Right ventricle myocardium inferior (tissue), 1 donor: ENCODE measurements around the gene IL1R2. TPM values are rescaled to one million over a fixed set of nuclear protein-coding genes. Genes with fewer than 3 reads are reported as not detected.

Experiments used
- ATAC-seq: fragments of 200-7000 bp; cut with Tn5 transposase; one replicate; pipeline ENCODE4 v1.9.1; 2020; ENCODE audit warnings: mild to moderate bottlenecking, moderate library complexity
- DNase-seq: peaks from one replicate; pipeline ENCODE4 v3.0.0; 2021; ENCODE audit errors: missing footprints
- intact Hi-C: fragments of 100-400 bp; cut with DNase I; formaldehyde crosslinking; loops from one replicate; pipeline ENCODE4 v1.11.0; 2022
- total RNA-seq: library from RNA; stranded (reverse); fragmentation: NEBNext Ultra II Directional; extraction: Animal tissue kit (Norgen Biotek cat#: 25700); gene quantifications from one replicate; pipeline ENCODE4 v1.2.1, GENCODE V29; 2021
- donor health status: DM: no; HTN: yes; CAD: no; lungs with severe emphysema.

The IL1R2 gene
- total RNA-seq, 1 donor from 2014 or later: 1.3 TPM

DNA sequence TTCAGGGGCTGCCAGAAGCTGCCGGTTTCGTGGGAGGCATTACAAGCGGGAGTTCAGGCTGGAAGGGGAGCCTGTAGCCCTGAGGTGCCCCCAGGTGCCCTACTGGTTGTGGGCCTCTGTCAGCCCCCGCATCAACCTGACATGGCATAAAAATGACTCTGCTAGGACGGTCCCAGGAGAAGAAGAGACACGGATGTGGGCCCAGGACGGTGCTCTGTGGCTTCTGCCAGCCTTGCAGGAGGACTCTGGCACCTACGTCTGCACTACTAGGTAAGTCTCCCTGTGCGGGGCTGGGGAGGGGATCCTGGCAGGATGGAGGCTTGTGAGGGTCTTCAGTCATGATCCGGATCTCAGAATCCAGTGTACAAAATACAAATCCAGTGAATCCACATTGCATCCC is 17.8 kb downstream of the IL1R2 start:
- no peak for DNase-seq
- intact Hi-C loops: no loop called here
- ATAC-seq: no peak

DNA sequence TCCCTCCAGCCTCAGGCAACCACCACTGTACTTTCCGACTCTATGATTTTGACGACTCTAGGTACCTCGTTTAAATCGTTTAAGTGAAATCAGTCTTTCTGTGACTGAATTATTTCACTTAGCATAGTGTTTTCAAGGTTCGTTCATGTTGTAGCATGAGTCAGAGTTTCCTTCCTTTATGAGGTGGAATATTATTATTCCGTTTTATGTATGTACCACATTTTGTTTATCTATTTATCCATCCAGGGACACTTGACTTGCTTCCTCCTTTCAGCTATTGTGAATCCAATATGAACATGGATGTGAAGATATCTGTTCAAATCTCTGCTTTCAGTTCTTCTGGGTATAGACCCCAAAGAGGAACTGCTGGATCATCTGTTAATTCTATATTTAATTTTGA is 19.1 kb downstream of the IL1R2 start:
- intact Hi-C loops: loop anchor here (10.0 kb wide), 2 partner anchors 126 to 344 kb away; partner anchors contain the start of gene IL18R1
- peak; percentile 48 for ATAC-seq
- DNase-seq: no peak

DNA sequence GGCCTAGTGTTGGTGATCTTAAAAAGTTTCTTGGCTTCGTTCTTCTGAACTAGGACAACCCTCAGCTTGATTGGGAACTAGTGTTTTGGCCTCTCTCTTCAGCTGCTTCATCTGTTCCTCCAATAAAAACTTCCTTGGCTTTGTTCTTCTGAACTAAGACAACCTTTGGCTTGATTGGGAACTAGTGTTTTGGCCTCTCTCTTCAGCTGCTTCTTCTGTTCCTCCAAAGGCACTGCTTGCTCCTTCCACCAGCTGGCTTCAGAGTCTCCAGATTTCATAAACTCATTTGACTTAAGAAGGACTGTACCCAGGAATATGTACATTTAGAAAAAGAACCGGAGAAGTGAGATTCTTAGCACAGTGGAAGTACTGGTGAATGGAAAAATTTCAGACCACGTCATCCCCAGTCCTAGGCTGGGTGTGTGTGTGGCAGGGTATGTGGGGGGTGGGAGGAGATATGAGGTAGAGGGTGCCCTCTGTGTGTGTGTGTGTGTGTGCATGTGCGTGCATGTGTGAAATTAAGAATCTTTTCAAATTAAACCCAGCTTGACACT is 20.4 kb downstream of the IL1R2 start:
- ATAC-seq (peak; percentile 59), DNase-seq (no peak)
- intact Hi-C loops: loop anchor here (10.0 kb wide), 2 partner anchors 127 to 343 kb away; partner anchors contain the start of gene IL18R1

DNA sequence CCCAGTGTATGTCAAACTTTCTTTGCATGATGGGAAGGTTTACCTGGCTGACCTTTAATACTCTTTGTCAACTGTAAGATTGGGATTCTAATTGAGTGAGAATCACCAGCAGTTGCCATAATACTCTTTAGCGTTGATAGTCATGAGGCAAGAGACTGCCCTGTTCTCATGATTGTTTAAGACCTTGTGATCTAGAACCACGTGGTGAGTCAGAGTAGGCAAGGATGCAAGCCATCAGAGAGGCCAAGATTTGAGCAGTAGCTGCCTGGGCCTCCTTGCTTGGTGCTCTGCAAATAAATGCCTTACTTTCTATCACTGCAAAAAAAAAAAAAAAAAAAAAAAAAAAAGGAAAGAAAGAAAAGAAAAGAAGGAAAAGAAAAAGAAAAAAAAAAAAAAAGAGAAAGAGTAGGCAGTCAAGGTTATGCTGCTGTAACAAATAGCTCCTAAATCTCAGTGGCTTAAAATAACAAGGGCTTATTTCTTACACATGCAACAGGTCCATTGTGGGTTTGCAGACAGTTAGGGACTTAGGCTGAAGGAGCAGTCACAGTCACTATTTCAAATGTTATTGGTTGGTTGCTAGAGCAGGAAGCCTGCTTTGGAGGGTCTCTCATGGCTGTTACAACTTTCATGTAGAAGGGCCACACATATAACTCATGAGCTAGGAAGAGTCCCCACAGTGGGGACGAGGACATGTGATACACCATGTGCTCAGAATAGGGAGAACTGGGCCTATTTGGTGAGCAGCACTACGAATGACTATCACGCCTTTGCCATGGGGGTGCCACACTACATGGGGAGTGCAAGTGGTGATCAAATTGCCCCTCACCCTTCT is 21.7 kb downstream of the IL1R2 start:
- ATAC-seq: no peak
- DNase-seq: no peak
- intact Hi-C loops: loop anchor here (10.0 kb wide), 2 partner anchors 129 to 341 kb away; partner anchors contain the start of gene IL18R1

DNA sequence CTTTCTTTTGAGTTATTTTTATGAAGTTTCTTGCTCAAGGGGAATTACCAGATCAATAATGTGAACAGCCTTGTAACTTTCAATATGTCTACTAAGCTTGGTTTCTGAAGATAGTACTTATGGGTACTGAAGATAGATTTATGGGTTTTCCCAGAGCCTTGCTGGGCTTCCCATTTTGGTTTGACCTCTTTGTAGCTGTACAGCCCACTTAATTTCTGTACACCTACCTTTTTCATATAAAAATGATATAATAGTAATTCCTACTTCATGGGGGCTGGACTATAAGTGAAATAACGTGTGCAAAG is 22.2 kb downstream of the IL1R2 start:
- DNase-seq (no peak), ATAC-seq (no peak)
- intact Hi-C loops: loop anchor here (10.0 kb wide), 2 partner anchors 129 to 341 kb away; partner anchors contain the start of gene IL18R1

DNA sequence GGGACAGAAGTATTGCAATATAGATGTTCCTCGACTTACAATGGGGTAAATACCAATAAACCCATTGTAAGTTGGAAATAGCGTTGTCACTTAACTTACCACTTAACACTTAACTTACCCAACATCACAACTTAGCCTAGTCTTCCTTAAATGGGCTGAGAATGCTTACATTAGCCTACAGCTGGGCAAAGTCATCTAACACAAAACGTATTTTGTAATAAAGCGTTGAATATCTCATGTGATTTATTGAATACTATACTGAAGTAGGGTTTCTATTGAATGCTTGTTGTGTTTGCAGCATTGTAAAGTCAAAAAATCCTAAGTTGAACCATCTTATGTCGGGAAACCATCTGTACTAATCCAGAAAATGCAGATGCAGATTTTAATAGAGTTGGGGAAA is 23.6 kb downstream of the IL1R2 start:
- no peak for DNase-seq
- ATAC-seq: no peak
- intact Hi-C loops: loop anchor here (10.0 kb wide), 2 partner anchors 131 to 339 kb away; partner anchors contain the start of gene IL18R1

DNA sequence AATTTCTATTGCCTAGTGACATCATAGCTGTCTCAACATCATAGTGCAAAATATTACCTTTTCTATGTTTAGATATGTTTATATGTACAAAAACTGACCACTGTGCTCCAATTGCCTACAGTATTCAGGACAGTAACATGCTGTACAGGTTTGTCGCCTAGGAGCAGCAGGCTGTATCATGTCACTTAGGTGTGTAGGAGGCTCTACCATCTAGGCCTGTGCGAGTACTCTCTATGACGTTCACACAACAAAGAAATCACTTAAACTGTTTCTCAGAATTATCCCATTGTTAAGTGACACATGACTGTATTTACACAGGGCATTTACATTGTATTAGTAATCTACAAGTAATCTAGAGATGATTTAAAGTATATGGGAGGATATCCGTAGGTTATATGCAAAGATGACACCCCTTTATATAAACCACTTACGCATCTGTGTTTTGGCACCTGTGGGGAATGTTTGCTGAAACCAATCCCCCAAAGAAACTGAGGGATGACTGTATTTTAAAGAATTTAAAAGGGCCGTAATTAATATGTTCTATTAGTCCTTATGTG is 24.7 kb downstream of the IL1R2 start:
- ATAC-seq: no peak
- intact Hi-C loops: loop anchor here (10.0 kb wide), 2 partner anchors 132 to 338 kb away; partner anchors contain the start of gene IL18R1
- DNase-seq: no peak

DNA sequence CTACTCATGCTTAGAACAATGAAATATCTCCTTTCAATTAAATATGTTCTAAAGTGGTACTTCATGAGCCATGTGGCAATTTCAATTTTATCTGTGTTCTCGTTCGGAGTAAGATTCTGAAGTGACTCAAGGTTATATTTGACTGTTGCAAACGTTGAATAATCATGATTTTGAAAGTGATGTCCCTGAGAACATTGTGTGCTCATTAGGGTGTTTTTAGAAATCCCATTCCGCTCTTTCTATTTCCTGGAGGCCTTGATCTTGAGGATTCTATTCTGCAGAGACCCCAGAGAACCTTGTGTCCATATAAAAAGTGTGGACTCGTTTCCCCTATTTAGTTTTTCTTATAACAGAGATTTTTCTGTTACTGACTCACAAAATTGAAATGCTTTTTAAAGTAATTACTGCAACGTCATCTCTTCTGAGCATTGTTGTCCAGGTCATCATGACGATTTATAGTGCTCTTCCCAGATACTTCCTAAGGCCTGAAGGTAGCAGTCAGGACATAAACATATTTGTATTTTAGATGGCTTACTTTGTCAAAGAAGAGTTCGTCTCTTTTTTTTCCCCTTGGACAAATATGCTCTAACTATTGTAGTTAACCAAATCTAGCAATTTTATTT is 27.2 kb downstream of the IL1R2 start:
- DNase-seq (no peak), ATAC-seq (no peak)
- intact Hi-C loops: loop anchor here (10.0 kb wide), 2 partner anchors 134 to 336 kb away; partner anchors contain the start of gene IL18R1

DNA sequence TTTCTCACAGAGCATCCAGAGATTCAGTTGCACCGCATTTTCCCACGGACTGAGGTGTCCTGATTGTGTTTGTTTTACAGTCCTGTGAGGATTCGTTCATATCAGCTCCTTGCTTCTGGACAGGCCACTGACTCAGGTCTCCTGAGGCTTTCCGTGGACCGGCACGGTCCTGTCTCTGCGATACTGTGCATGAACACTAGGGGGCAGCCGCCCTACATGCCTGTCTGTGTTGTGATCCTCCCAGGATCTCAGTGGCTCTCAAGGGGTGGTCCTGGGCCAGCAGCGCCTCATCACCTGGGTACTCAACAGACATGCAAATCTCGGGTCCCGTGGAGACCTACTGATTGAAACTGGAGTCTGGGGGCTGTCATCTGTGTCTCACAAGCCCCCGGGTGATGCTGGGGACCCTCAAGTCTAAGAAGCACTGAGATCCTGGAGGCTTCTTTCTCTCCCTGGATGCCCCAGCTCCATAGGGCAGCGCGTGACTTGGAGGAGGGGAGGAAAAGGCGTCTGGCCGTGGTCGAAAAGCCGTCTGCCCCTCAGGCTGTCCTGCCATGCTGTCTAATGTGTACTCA is 28.9 kb downstream of the IL1R2 start:
- ATAC-seq (peak; percentile 94), DNase-seq (peak; percentile 92)
- intact Hi-C loops: loop anchor here (1.0 to 5.0 kb wide), 3 partner anchors 42 to 221 kb away; no protein-coding TSS in a partner anchor

DNA sequence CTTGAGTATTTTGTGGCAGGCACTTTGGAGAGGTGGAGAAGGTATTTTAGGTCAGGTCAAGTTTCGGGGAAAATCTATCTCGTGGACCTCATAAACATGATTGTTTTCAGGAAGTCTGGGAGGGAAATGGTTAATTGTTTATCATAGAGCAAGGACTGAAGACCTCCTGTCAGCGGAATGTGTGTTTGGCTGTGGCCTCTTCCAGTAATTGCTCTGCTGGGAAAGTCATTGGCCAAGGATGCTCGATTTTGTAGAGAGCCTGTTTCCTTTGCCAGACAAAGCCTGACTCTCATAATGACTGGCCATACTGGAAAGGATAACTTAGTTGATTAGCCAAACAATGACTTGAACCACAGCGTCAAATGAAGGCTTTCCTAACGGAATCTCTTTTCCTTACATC is 30.0 kb downstream of the IL1R2 start:
- DNase-seq (no peak), ATAC-seq (peak; percentile 75)
- intact Hi-C loops: loop anchor here (5.0 kb wide), 1 partner anchor 41 kb away; no protein-coding TSS in a partner anchor

DNA sequence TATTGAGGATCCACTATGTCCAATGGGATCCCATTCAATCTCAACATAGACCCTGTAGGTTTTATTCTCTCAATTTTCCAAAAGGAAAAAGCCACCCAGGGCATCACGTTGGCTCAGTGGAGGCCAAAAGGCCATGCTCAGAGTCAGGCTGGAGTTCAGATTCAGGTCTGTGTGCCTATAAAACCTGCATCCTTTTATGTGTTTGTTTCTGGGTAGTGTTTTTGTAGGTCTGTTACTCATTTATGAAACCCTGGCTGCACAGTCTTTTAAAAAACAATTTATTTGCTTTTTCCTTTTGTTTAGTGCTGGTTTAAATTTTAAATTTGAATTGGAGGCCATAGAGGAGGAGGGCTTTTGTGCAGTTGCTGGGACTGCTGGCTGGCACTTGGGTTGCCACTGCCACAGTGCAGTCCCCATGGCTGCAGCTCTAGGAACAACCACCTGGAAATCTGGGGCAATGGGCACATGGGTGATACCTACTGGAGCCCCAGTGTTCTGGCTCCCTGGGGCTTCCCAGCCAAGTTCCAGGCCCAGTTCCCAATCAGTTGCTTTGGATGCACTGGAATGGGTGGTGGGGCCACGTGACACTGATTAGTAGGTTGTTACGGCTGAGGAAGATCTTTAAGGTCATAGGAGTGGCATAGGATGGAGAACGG is 31.3 kb downstream of the IL1R2 start:
- intact Hi-C loops: loop anchor here (5.0 kb wide), 1 partner anchor 39 kb away; no protein-coding TSS in a partner anchor
- no peak for ATAC-seq
- no peak for DNase-seq

DNA sequence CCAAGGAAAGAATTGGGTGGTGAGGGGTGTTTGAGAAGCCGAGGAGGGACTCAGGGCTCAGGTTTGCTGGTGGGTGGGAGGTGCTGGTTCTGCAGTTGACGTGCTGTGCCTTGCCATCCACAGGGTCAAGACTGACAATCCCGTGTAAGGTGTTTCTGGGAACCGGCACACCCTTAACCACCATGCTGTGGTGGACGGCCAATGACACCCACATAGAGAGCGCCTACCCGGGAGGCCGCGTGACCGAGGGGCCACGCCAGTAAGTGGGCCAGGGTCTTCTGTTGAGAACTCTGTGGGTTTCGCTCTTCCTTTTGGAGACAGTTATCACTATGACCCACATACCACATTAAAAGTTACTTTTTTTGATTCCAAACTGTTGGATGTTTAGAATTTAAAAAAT is 32.6 kb downstream of the IL1R2 start:
- ATAC-seq (no peak), DNase-seq (no peak)
- intact Hi-C loops: loop anchor here (5.0 kb wide), 1 partner anchor 38 kb away; no protein-coding TSS in a partner anchor

DNA sequence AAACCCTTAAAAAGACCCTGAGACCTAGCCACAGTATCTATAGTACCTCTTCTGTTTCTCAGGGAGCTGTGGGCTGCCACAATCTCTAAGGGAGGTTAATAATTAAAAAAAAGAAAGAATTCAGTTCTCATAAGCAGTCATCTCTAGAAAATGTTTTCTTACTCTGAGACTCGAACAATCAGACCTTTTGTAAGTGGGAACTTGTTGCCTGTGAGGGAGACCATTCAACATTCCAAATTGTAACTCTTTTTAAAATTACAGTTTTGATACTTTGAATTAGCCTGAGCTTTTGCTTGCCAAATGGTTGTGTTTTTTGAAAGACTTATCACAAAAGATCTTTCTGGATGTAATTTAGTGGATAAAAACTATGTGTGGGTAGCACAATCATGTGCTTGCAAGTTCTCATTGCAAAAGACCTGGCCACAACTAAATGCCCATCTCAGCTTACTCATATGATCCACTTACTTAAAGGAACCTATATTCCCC is 33.3 kb downstream of the IL1R2 start:
- DNase-seq (no peak), ATAC-seq (no peak)
- intact Hi-C loops: no loop called here

DNA sequence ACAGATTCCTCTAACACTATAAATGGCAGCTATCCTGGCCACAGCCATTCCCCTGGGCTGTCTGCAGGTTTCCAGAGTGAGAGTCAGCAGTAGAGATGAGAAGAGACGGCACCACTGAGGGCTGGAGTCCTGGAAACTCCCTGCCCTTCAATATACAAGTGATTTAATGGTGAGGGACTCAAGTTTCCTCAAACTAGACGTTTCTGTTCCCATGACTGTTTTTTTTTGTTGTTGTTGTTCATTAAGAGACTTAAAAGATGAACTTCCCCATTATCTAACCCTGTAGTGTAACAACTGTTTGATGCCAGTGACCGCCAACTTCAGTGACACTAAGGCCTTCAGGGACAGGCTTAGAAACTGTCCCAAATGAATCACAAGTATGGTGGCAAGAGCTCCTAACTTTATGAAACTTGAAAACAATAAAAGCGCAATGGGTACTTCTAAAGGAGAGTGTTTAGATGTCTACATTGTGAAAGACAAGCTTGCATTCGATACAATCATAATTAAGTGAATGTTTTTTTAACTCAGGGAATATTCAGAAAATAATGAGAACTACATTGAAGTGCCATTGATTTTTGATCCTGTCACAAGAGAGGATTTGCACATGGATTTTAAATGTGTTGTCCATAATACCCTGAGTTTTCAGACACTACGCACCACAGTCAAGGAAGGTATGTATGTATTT is 34.0 kb downstream of the IL1R2 start:
- intact Hi-C loops: no loop called here
- ATAC-seq (no peak), DNase-seq (no peak)

DNA sequence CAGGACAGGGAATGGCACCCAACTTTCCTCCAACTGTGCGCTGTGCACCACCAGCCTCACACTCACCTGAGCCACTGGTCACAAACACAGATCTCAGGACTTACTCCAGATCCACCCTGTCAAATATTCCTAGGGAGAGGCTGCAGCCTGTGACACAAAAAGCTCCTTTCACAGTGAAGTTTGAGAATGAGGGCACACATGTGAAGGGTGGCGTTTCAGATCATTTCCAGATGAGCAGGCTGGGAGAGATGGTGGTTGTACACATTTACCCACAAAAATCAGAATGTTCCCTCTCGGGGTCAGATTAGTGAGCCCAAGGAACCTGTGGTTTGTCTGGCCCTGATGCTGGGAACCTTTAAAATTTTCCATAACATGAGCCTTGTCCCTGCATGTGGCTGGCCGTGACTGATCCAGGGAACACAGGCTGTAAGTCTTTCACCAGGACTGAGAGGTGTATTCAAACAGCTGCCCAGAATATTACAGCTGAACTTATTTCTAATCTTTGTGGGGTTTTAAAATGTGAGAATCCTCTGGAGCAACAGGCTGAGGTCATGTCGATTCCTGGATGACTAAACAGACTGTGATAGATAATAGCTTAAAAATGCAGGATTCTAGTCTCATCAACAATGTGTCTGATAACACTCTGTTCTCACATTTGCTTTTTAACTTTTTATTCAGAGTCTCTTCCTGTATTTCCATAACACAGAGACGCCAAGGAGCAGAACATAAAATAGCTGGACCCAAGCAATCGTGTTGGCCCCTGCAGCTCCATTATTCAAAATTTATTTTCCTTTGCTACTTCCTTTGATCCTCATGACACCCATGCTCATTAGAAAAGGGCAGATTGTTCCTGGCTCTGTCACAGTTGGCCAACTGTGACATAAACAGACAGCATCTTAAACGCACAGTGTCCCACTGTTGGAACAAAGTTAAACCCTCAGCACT is 35.5 kb downstream of the IL1R2 start:
- DNase-seq: no peak
- peak; percentile 59 for ATAC-seq
- intact Hi-C loops: no loop called here

DNA sequence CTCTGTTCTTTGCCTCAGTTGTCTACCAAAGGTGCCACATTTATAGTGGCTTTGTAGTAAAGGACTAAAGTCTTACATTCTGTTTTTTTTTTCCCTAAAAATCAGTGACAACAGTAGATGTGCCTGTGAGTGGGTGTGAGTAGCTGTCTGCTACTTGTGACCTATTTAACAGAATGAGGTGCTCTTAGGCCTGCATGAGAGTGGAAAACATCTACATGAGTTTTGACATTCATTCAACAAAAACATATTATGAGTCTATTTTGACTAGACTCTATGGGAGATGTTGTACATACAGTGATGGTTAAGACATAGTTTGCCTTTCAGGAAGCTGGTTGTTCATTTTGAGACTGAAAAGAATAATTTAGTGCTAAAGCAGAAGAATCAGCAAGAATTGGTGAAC is 36.7 kb downstream of the IL1R2 start:
- DNase-seq: no peak
- no peak for ATAC-seq
- intact Hi-C loops: no loop called here

DNA sequence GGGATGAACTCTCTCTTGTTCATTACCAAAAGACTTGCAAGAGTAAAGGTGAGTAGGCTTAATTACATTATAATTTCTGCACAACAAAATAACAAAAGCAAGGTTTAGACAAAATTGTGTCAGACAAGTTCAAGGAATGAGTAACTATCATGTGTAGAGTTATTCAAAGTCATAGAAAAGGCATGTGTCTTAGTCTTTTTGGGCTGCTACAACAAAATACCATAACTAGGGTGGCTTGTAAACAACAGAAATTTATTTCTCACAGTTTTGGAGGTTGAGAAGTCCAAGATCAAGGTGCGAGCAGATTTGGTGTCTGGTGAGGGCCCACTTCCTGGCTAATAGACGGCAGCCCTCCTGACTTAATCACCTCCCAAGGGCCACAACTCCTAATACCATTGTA is 37.6 kb downstream of the IL1R2 start:
- intact Hi-C loops: no loop called here
- ATAC-seq: no peak
- no peak for DNase-seq
